Esophagus squamous epithelium (tissue), 5 donors: ENCODE measurements around the gene MYH7B. TPM values are rescaled to one million over a fixed set of nuclear protein-coding genes. Genes with fewer than 3 reads are reported as not detected.

ENCODE experiments used
- DNase-seq: peaks from one replicate; lab custom pipeline; 2025; lab: John Stamatoyannopoulos, UW
- H3K27ac ChIP-seq, 4 donors: fragments of 200-600 bp; sonication (generic); one replicate each; pipeline ENCODE4 v1.5.1; 2016 to 2019; ENCODE audit warnings: mild to moderate bottlenecking in 1 of 4
- H3K27me3 ChIP-seq, 4 donors: fragments of 200-600 bp; sonication (generic); 1 replicate in 3 of 4; 2 replicates in 1 of 4; pipeline versions ENCODE4 v1.5.1 to v1.6.0; 2017 to 2021; ENCODE audit warnings: antibody characterized with exemption in 1 of 4
- H3K36me3 ChIP-seq, 3 donors: fragments of 200-600 bp; sonication (generic); one replicate each; pipeline ENCODE4 v1.5.1; 2016 to 2019
- H3K4me1 ChIP-seq, 3 donors: fragments of 200-600 bp; sonication (generic); one replicate each; pipeline ENCODE4 v1.5.1; 2017 to 2019
- H3K4me3 ChIP-seq, 4 donors: fragments of 200-600 bp; sonication (generic); 1 replicate in 3 of 4; 2 replicates in 1 of 4; pipeline ENCODE4 v1.5.1; 2016 to 2019; ENCODE audit warnings: mild to moderate bottlenecking in 2 of 4, moderate library complexity in 1 of 4
- H3K9me3 ChIP-seq, 3 donors: fragments of 200-600 bp; sonication (generic); one replicate each; pipeline ENCODE4 v1.5.1; 2016 to 2019
- CTCF ChIP-seq, 6 experiments: fragments of 450-650 bp in 4 of 6; fragments of 200-600 bp in 2 of 6; sonication (generic) in 2 of 6; IDR thresholded peaks; one replicate each; pipeline ENCODE4 v1.5.1; 2016 to 2019; ENCODE audit warnings: antibody characterized with exemption in 6 of 6, mild to moderate bottlenecking in 4 of 6, moderate library complexity in 4 of 6
- POLR2A ChIP-seq, 4 donors: fragments of 450-650 bp; IDR thresholded peaks; one replicate each; pipeline ENCODE4 v1.6.1; 2017; ENCODE audit warnings: antibody characterized with exemption in 4 of 4, mild to moderate bottlenecking in 4 of 4, moderate library complexity in 3 of 4
- WGBS, 2 donors: methylation state at CpG; one replicate each; pipeline ENCODE4 v1.1.5; 2018; 5-methylcytosine and 5-hydroxymethylcytosine counted together
- intact Hi-C: fragments of 100-400 bp; cut with DNase I; formaldehyde crosslinking; loops from one replicate; pipeline ENCODE4 v1.15.0; 2022
- total RNA-seq, 4 donors: library from RNA; depleted of rRNA; stranded (reverse); fragments of >200 nt; gene quantifications; one replicate each; pipeline ENCODE4 v1.1.0, GENCODE V29; 2016
- donor health status: DM: yes; HTN: yes; CAD: no.

Gene MYH7B
- total RNA-seq, 4 donors from 2014 or later, result 0.19 TPM; not detected in 3

- TF ChIP-seq POLR2A (IDR thresholded peaks at IDR 0.05) (no peak), CTCF (IDR thresholded peaks at IDR 0.05) (no peak)
- H3K4me3 ChIP-seq, result no peak overlapping the region
- WGBS, 2 donors, result 76 to 85% methylated on average over 7 to 10 of the region's 10 CpGs
- H3K36me3 ChIP-seq, result no peaks in the 10 kb centered on the region
- H3K4me1 ChIP-seq, result no peaks in the 10 kb centered on the region
- no peak overlapping the region for H3K27ac ChIP-seq
- no peak for DNase-seq
- H3K9me3 ChIP-seq, result no peaks in the 10 kb centered on the region
- intact Hi-C loops, result no loop called here
- no peaks in the 10 kb centered on the region for H3K27me3 ChIP-seq
These were observed 16.0 kb downstream of the MYH7B start for GRCh38 chr20:34971561-34972235.

GRCh38 chr20:34974246-34974645 is 18.6 kb downstream of the MYH7B start:
- H3K4me3 ChIP-seq, result no peak overlapping the region
- 63% methylated on average over 4 of the region's 4 CpGs for WGBS, 2 donors
- H3K4me1 ChIP-seq, result no peaks in the 10 kb centered on the region
- no peaks in the 10 kb centered on the region for H3K27me3 ChIP-seq
- no peak for DNase-seq
- TF ChIP-seq POLR2A (IDR thresholded peaks at IDR 0.05) (no peak), CTCF (IDR thresholded peaks at IDR 0.05) (no peak)
- H3K27ac ChIP-seq, result no peak overlapping the region
- H3K36me3 ChIP-seq, result no peaks in the 10 kb centered on the region
- intact Hi-C loops, result no loop called here
- no peaks in the 10 kb centered on the region for H3K9me3 ChIP-seq

DNA sequence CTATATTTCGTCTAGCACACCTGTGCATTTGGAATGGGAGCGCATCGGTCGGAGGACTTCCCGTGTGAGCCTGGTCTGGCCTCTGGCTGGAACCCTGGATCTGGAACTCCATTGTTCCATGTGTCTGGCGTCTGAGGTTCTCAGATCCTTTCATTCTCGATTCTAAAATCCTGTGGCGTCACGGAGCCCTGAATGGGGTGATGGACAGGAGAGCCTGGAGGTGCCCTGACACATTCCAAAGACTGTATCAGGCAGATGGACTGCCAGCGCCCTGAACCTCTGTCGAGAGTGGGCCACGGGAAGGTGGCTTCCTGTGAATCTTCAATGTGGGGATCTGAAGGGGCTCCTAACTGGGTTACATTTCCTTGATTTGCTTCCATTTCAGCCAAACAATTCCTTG is 20.6 kb downstream of the MYH7B start:
- no peaks in the 10 kb centered on the region for H3K36me3 ChIP-seq
- no peak overlapping the region for H3K4me3 ChIP-seq
- H3K4me1 ChIP-seq, result no peaks in the 10 kb centered on the region
- TF ChIP-seq POLR2A (IDR thresholded peaks at IDR 0.05), result no peak
- no peak for TF ChIP-seq CTCF (IDR thresholded peaks at IDR 0.05)
- H3K27me3 ChIP-seq, result peaks cover 0 to 8% (median 0%) of the 10 kb centered on the region in 4 donors
- no peak overlapping the region for H3K27ac ChIP-seq
- no peak for DNase-seq
- 83 to 94% methylated on average over 5 to 9 of the region's 12 CpGs for WGBS, 2 donors
- intact Hi-C loops, result no loop called here
- H3K9me3 ChIP-seq, result no peaks in the 10 kb centered on the region

DNA sequence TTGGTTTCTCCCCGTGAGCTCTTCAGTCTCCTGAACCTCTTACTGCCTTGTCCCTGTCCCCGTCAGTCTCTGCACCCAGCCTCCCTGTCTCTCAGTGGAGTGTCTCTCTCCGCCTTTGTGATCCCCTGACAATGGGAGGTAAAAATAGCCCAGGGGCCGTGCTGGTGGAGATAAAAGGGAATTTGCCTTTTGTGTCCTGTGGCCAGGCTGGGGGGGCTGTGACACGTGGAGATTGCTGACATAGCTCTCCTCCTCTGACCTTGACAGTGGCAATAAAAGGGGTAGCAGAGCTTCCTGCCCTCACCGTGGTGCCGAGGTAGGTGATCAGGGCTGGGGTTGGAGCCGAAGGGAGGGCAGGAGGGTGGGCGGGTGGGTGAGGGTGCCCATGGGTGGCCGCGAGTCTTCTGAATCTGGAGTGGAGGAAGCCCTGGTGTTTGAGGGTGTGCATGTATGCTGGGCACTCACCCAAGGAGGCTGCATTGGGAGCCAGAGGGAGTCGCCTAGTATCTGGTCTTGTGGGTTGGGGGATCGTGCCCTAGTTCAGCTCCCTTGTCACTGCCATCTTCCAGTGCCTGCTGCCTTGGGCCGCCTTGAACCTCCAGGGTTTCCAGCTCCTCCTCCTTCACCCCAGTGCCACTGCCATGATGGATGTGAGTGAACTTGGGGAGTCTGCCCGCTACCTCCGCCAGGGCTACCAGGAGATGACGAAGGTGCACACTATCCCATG is 21.9 kb downstream of the MYH7B start:
- WGBS, 2 donors, result 68 to 70% methylated on average over 4 to 5 of the region's 17 CpGs
- no peak overlapping the region for H3K27ac ChIP-seq

More for the DNA sequence above, 21.9 kb downstream of the MYH7B start:
- H3K27me3 ChIP-seq, result peaks cover 0 to 17% (median 0%) of the 10 kb centered on the region in 4 donors
- H3K36me3 ChIP-seq, result no peaks in the 10 kb centered on the region
- TF ChIP-seq POLR2A (IDR thresholded peaks at IDR 0.05) (no peak), CTCF (IDR thresholded peaks at IDR 0.05) (no peak)
- H3K9me3 ChIP-seq, result no peaks in the 10 kb centered on the region
- no peaks in the 10 kb centered on the region for H3K4me1 ChIP-seq
- intact Hi-C loops, result no loop called here
- DNase-seq, result no peak
- no peak overlapping the region for H3K4me3 ChIP-seq
